ENCODE data around the gene SYTL3. TPM values are rescaled to one million over a fixed set of nuclear protein-coding genes. Genes with fewer than 3 reads are reported as not detected.

The SYTL3 gene
- total and polyA plus RNA-seq, 2 donors (not counting 1 experiment from before 2014, with no cell fraction given), result 1.1 to 5.4 TPM

DNA sequence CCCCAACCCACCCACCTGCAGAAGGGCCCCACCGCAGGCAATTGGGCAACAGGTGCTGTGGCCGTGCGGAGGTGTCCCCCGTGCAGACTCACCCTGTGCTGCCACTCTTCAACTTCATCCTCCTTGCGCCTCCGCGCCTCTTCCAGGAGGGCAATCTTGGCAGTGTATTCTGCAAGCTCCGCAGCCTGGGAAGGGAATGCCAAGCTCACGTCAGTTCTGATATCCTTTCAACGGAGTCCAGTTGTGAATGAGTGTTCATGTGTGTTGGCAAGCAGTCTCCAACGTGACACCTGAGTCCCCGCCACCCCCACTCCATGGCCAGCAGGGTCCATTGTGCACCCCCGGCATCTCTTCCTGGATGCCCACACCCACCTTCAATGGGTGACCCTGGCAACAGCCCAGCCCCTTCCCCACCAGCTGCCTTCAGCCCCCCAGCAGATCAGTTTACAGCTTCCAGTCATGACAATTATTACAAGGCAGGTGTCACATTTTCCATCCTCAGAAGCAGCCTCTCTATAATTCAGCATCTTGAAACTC lies 119.4 kb downstream of the SYTL3 start:
- no peaks in the 10 kb centered on the region for H3K27me3 Mint-ChIP-seq
- CTCF ChIA-PET, result interaction anchor here (0.6 to 1.5 kb wide), 7 partner anchors 11 to 203 kb away, joined by 3 to 8 read pairs (median 4); no protein-coding TSS in a partner anchor

More for the DNA sequence above, 119.4 kb downstream of the SYTL3 start:
- H3K27ac Mint-ChIP-seq, result peak overlapping the region; percentile 76
- H4K20me1 ChIP-seq (ENCODE audit: control insufficient read depth, insufficient read depth, low read length, poor library complexity, severe bottlenecking), result peaks cover 91% of the 10 kb centered on the region
- no peaks in the 10 kb centered on the region for H3K4me1 Mint-ChIP-seq
- intact Hi-C loops (cut with micrococcal nuclease), result no loop called here
- no peak overlapping the region for H3K27ac ChIP-seq (ENCODE audit: low read length in 2 of 2)
- H3K36me3 ChIP-seq (replicated peaks in 1 of 2; ENCODE audit: control extremely low read depth in 1 of 2, control insufficient read depth in 1 of 2, extremely low read depth in 1 of 2, insufficient read depth in 2 of 2, low read length in 1 of 2), result peaks cover 34 to 96% of the 10 kb centered on the region in 2 experiments
- no peaks in the 10 kb centered on the region for H3K9me3 ChIP-seq (ENCODE audit: control extremely low read depth in 1 of 3, control insufficient read depth in 2 of 3, insufficient read depth in 1 of 3, low read length in 2 of 3)
- no peak overlapping the region for H2AFZ ChIP-seq (ENCODE audit: insufficient read depth, low read depth, low read length, poor library complexity, severe bottlenecking)
- no peaks in the 10 kb centered on the region for H3K9me3 Mint-ChIP-seq (ENCODE audit: insufficient read depth)
- no peak for TF ChIP-seq EZH2 (IDR thresholded peaks at IDR 0.05; ENCODE audit: borderline replicate concordance, insufficient read depth, low read depth, low read length, poor library complexity, severe bottlenecking)
- TF ChIP-seq, protein P1, sequence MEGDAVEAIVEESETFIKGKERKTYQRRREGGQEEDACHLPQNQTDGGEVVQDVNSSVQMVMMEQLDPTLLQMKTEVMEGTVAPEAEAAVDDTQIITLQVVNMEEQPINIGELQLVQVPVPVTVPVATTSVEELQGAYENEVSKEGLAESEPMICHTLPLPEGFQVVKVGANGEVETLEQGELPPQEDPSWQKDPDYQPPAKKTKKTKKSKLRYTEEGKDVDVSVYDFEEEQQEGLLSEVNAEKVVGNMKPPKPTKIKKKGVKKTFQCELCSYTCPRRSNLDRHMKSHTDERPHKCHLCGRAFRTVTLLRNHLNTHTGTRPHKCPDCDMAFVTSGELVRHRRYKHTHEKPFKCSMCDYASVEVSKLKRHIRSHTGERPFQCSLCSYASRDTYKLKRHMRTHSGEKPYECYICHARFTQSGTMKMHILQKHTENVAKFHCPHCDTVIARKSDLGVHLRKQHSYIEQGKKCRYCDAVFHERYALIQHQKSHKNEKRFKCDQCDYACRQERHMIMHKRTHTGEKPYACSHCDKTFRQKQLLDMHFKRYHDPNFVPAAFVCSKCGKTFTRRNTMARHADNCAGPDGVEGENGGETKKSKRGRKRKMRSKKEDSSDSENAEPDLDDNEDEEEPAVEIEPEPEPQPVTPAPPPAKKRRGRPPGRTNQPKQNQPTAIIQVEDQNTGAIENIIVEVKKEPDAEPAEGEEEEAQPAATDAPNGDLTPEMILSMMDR (IDR thresholded peaks at IDR 0.05), result no peak
- H3K4me3 Mint-ChIP-seq, result no peak overlapping the region
- peaks cover 28% of the 10 kb centered on the region for H3K79me2 ChIP-seq (ENCODE audit: control insufficient read depth, insufficient read depth, low read length)
- no peak overlapping the region for H3K4me2 ChIP-seq (replicated peaks; ENCODE audit: low read depth, low read length, poor library complexity, severe bottlenecking)
- ATAC-seq (ENCODE audit: low read depth) (no peak), DNase-seq (no peak)
- no peaks in the 10 kb centered on the region for H3K27me3 ChIP-seq (replicated peaks in 1 of 4; ENCODE audit: control extremely low read depth in 1 of 4, control insufficient read depth in 3 of 4, insufficient read depth in 4 of 4, low read length in 3 of 4)
- 97% methylated on average over 3 of the region's 13 CpGs for WGBS (ENCODE audit: insufficient coverage)
- no peaks in the 10 kb centered on the region for H3K4me1 ChIP-seq (ENCODE audit: control insufficient read depth in 2 of 2, insufficient read depth in 2 of 2, low read length in 2 of 2)
- POLR2A ChIA-PET, result interaction anchor here (0.6 kb wide), 1 partner anchor 22 kb away, joined by 6 read pairs; no protein-coding TSS in a partner anchor
- H3K9ac ChIP-seq (ENCODE audit: low read length), result no peak overlapping the region
- H3K4me3 ChIP-seq (ENCODE audit: control extremely low read depth in 1 of 5, extremely low read depth in 1 of 5, insufficient read depth in 1 of 5, low read depth in 2 of 5, low read length in 4 of 5), result no peak overlapping the region

Measured in B cell (primary cell).